Common myeloid progenitor, CD34-positive (primary cell): Measurements from ENCODE around the gene MYO3B.
"Not testable (repeated sequence)": the region's sequence is repeated elsewhere in the genome, so short reads cannot be mapped to it uniquely, and the experiment has no call there.

Experiments used
- CTCF ChIA-PET: fragments of 350-600 bp; sonication (Branson Sonifier 250); formaldehyde crosslinking; loops from one replicate; lab custom pipeline; 2021; ENCODE audit warnings: antibody characterized with exemption; lab: Charles Lee
- POLR2A ChIA-PET: fragments of 350-600 bp; sonication (Branson Sonifier 250); formaldehyde crosslinking; loops from one replicate; lab custom pipeline; 2021; ENCODE audit warnings: antibody characterized with exemption; lab: Charles Lee
- DNase-seq, 3 donors: peaks; one replicate each; pipeline versions ENCODE4 v3.0.0 to v3.0.0-alpha.2; 2013
- H3K27ac ChIP-seq, 2 experiments: 1 replicate in 1 of 2; 2 replicates in 1 of 2; pipeline ENCODE4 v1.7.0; 2013; ENCODE audit warnings: inconsistent platforms in 2 of 2, low read length in 2 of 2, mild to moderate bottlenecking in 2 of 2, low read depth in 1 of 2, moderate library complexity in 1 of 2; ENCODE audit not compliant: severe bottlenecking in 2 of 2, insufficient read depth in 1 of 2, poor library complexity in 1 of 2
- H3K27me3 ChIP-seq, 5 experiments: replicated peaks in 2 of 5; 1 replicate in 3 of 5; 2 replicates in 2 of 5; pipeline versions ENCODE4 v1.6.1 to v1.7.0; 2013; ENCODE audit warnings: low read length in 4 of 5, mild to moderate bottlenecking in 2 of 5, moderate library complexity in 2 of 5, inconsistent platforms in 1 of 5; ENCODE audit not compliant: insufficient read depth in 5 of 5, control insufficient read depth in 4 of 5
- H3K36me3 ChIP-seq, 4 experiments: 1 replicate in 2 of 4; 2 replicates in 2 of 4; pipeline versions ENCODE4 v1.6.1 to v1.7.0; 2013; ENCODE audit warnings: low read length in 3 of 4, control low read depth in 1 of 4, mild to moderate bottlenecking in 1 of 4; ENCODE audit not compliant: control insufficient read depth in 4 of 4, insufficient read depth in 4 of 4
- H3K4me1 ChIP-seq, 4 experiments: 1 replicate in 3 of 4; 2 replicates in 1 of 4; pipeline versions ENCODE4 v1.6.1 to v1.7.1; 2013; ENCODE audit warnings: low read length in 3 of 4, mild to moderate bottlenecking in 3 of 4, control low read depth in 1 of 4, inconsistent platforms in 1 of 4, moderate library complexity in 1 of 4; ENCODE audit not compliant: control insufficient read depth in 4 of 4, insufficient read depth in 4 of 4; ENCODE audit errors: control extremely low read depth in 1 of 4
- H3K4me3 ChIP-seq, 7 experiments: 1 replicate in 4 of 7; 2 replicates in 3 of 7; pipeline versions ENCODE4 v1.5.1 to v1.7.0; 2013; ENCODE audit warnings: mild to moderate bottlenecking in 7 of 7, low read length in 6 of 7, moderate library complexity in 6 of 7, inconsistent platforms in 2 of 7, low read depth in 2 of 7, control low read depth in 1 of 7; ENCODE audit not compliant: insufficient read depth in 4 of 7, control insufficient read depth in 1 of 7; ENCODE audit errors: extremely low read depth in 1 of 7
- H3K9me3 ChIP-seq, 5 experiments: 1 replicate in 4 of 5; 2 replicates in 1 of 5; pipeline versions ENCODE4 v1.6.1 to v1.7.1; 2013; ENCODE audit warnings: low read length in 4 of 5, mild to moderate bottlenecking in 2 of 5, inconsistent platforms in 1 of 5, low read depth in 1 of 5, moderate library complexity in 1 of 5; ENCODE audit not compliant: control insufficient read depth in 4 of 5, insufficient read depth in 2 of 5; ENCODE audit errors: control extremely low read depth in 1 of 5
- WGBS: methylation state at CpG from one replicate; pipeline ENCODE4 v1.1.5; 2013; ENCODE audit not compliant: insufficient coverage; 5-methylcytosine and 5-hydroxymethylcytosine counted together

MYO3B gene

DNA sequence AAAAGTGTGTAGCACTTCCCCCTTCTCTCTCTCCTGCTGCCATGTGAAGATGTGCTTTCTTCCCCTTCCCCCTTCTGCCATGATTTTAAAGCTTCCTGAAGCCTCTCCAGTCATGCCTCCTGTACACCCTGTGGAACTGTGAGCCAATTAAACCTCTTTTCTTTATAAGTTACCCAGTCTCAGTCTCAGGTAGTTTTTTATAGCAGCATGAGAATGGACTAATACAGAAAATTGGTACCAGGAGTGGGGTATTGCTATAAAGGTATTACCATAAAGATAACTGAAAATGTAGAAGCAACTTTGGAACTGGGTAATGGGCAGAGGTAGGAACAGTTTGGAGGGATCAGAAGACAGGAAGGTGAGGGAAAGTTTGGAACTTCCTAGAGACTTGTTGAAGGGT, 374.0 kb downstream of the MYO3B start:
- H3K9me3 ChIP-seq, H3K27me3 ChIP-seq, H3K36me3 ChIP-seq, CTCF ChIA-PET, POLR2A ChIA-PET, H3K4me3 ChIP-seq, DNase-seq, H3K4me1 ChIP-seq, H3K27ac ChIP-seq: not testable (repeated sequence)

DNA sequence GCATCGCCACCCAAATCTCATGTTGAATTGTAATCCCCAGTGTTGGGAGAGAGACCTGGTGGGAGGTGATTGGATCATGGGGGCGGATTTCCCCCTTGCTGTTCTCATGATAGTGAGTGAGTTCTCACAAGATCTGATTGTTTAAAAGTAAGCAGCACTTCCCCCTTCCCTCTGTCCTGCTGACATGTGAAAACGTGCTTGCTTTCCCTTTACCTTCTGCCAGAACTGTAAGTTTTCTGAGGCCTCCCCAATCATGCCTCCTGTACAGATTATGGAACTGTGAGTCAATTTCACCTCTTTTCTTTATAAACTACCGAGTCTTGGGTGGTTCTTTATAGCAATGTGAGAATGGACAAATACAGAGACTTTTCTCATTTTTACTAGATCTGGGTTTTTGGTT, 375.8 kb downstream of the MYO3B start:
- WGBS: 79% methylated on average over 3 of the region's 4 CpGs
- Histone ChIP-seq H3K9me3 (peaks cover 0 to 9% (median 3%) of the 10 kb centered on the region in 5 experiments), H3K4me3 (no peak overlapping the region), H3K4me1 (no peaks in the 10 kb centered on the region), H3K27me3 (no peaks in the 10 kb centered on the region), H3K36me3 (no peaks in the 10 kb centered on the region), H3K27ac (no peak overlapping the region)
- DNase-seq: no peak
- ChIA-PET CTCF (no interaction called here), POLR2A (no interaction called here)

DNA sequence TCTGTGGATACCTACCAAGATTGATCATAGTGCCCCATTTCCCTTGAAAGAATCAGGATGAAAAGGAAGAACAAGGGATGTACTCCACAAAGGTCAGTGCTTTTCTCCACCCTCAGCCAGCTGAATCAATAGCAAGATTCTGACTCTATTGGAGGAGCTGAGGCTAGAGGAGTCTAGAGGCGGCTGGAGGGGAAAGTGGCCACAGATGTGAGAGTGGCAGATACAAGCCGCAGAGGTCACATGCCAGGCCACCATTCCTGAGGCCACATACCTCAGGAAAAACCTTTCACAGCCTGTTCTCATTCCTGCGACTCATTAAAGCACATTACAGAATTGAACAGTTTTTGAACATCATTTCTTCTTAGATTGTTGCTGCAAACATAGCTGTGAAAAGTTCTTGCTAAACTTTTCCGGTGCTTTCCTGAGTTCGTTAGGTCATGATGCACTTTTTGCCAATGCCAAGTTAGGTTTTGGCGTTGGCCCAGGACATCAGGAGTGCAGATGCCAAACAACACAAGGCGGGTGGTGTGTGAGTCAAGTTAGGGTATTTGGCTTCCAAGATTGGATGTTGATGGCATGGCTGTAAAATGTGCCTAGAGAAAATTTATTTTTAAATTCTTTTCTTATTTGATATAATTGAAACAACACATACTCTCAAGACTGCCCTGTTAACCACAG, 376.5 kb downstream of the MYO3B start:
- Histone ChIP-seq H3K36me3 (no peaks in the 10 kb centered on the region), H3K27ac (no peak overlapping the region), H3K9me3 (peaks cover 0 to 9% (median 3%) of the 10 kb centered on the region in 5 experiments), H3K27me3 (no peaks in the 10 kb centered on the region), H3K4me3 (no peak overlapping the region), H3K4me1 (no peaks in the 10 kb centered on the region)
- WGBS: 100% methylated on average over 6 of the region's 7 CpGs
- CTCF ChIA-PET: interaction anchor here (1.2 kb wide), 1 partner anchor 12 kb away, joined by 3 read pairs; no protein-coding TSS in a partner anchor
- DNase-seq: no peak
- POLR2A ChIA-PET: no interaction called here

DNA sequence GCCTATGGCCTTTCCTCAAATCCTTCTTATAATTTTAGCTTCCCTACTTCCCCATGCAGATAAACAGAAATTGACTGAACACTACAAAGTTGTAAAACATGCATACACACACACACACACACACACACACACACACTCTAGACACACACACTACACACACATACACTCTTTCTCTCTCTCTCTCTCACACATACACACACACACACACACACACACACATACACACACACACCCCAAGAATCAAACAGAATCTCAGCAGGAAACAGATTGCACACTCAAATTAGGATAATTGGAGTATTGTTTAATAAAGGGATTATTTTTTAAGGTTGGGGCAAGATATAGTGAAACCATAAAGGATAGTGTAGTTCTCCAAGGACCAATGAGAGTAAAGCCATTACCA, 385.0 kb downstream of the MYO3B start:
- Histone ChIP-seq H3K9me3 (no peaks in the 10 kb centered on the region), H3K4me1 (no peaks in the 10 kb centered on the region), H3K36me3 (no peaks in the 10 kb centered on the region), H3K27me3 (peaks cover 0 to 2% (median 1%) of the 10 kb centered on the region in 5 experiments), H3K4me3 (no peak overlapping the region), H3K27ac (no peak overlapping the region)
- ChIA-PET CTCF (no interaction called here), POLR2A (no interaction called here)
- no peak for DNase-seq

DNA sequence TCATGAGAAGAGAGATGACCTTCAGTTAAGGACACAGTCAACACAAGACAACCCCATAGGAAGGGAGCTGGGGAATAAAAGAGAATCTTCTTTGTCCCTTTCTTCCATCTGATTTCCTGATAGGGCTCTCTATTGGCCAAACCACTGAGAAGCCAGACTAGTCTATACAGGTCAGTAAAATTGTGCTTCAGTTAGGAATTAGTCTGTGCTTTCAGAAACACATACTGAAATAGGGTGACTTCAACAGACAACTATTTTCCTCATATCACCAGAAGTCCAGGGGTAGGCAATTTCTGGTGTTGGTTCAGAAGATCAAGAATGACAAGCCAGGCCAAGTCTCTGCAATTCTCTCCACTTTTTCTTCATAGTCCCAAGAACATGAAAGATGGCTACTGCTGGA, 385.5 kb downstream of the MYO3B start:
- ChIA-PET POLR2A (no interaction called here), CTCF (no interaction called here)
- no peak for DNase-seq
- Histone ChIP-seq H3K27me3 (peaks cover 0 to 2% (median 1%) of the 10 kb centered on the region in 5 experiments), H3K9me3 (no peaks in the 10 kb centered on the region), H3K4me3 (no peak overlapping the region), H3K36me3 (no peaks in the 10 kb centered on the region), H3K4me1 (no peaks in the 10 kb centered on the region), H3K27ac (no peak overlapping the region)

DNA sequence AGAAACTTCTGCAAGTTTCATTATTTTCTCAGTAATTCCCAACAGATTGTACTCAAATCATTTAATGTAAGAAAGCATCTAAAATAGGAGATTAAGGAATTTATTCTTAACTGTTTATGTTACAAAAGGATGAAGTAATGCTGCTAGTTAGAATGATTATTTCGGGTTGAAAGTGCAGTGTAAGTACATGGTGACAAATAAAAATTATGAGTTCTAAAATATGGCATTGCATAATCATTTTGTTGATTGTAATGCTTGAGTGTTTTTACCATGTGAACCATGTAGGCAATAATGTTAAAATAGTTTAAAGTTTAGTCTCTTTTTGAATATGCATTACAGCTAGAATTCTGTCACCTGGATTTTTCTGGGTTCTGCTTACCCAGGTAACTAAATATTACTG, 388.2 kb downstream of the MYO3B start:
- no peaks in the 10 kb centered on the region for H3K36me3 ChIP-seq
- no peak overlapping the region for H3K27ac ChIP-seq
- DNase-seq: no peak
- POLR2A ChIA-PET: no interaction called here
- no peak overlapping the region for H3K4me3 ChIP-seq
- 100% methylated on average over 1 of the region's 1 CpG for WGBS
- CTCF ChIA-PET: no interaction called here
- H3K27me3 ChIP-seq: peaks cover 0 to 2% (median 0%) of the 10 kb centered on the region in 5 experiments
- no peaks in the 10 kb centered on the region for H3K9me3 ChIP-seq
- H3K4me1 ChIP-seq: no peaks in the 10 kb centered on the region

DNA sequence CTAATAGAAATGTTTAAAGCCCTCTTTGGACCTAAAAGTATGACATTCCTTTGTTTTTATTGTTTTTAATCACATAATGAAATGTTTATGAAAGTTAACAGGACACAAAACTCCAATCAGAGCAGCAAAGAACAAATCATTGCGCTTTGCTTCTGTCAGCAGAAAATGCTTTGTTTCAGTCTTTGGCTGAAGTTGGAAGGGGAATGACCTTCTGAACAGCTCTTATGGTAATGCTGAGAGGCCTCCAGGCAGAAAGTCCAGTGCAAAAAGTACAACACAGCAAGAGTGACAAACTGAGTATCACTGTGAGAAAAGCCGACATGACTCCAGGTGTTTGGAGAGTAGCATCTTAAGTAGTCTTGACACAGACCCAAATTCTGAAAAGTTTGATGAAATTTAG, 389.5 kb downstream of the MYO3B start:
- DNase-seq: no peak
- Histone ChIP-seq H3K9me3 (no peaks in the 10 kb centered on the region), H3K27me3 (peaks cover 0 to 2% (median 0%) of the 10 kb centered on the region in 5 experiments), H3K4me3 (no peak overlapping the region), H3K36me3 (no peaks in the 10 kb centered on the region), H3K27ac (no peak overlapping the region), H3K4me1 (no peaks in the 10 kb centered on the region)
- CTCF ChIA-PET: no interaction called here
- POLR2A ChIA-PET: no interaction called here
- WGBS: 100% methylated on average over 2 of the region's 2 CpGs
